ENCODE results near the gene AFAP1.

The AFAP1 gene

GRCh38 chr4:7861440-7861881 is 78.2 kb downstream of the AFAP1 start:
- Histone ChIP-seq H4K20me1 (ENCODE audit: insufficient read depth) (no peaks in the 10 kb centered on the region), H3K4me1 (ENCODE audit: low read depth, poor library complexity, severe bottlenecking) (no peaks in the 10 kb centered on the region), H3K4me3 (IDR thresholded peaks at IDR 0.05; ENCODE audit: insufficient read depth, low read depth, low read length) (no peak overlapping the region), H2AFZ (ENCODE audit: low read depth) (no peak overlapping the region), H3K27me3 (ENCODE audit: insufficient read depth, low read depth) (no peaks in the 10 kb centered on the region), H3K79me2 (ENCODE audit: insufficient read depth, low read depth) (no peaks in the 10 kb centered on the region), H3K4me2 (no peak overlapping the region), H3K9ac (no peak overlapping the region), H3K36me3 (ENCODE audit: insufficient read depth) (no peaks in the 10 kb centered on the region), H3K27ac (no peak overlapping the region)
- TF ChIP-seq, protein P1, sequence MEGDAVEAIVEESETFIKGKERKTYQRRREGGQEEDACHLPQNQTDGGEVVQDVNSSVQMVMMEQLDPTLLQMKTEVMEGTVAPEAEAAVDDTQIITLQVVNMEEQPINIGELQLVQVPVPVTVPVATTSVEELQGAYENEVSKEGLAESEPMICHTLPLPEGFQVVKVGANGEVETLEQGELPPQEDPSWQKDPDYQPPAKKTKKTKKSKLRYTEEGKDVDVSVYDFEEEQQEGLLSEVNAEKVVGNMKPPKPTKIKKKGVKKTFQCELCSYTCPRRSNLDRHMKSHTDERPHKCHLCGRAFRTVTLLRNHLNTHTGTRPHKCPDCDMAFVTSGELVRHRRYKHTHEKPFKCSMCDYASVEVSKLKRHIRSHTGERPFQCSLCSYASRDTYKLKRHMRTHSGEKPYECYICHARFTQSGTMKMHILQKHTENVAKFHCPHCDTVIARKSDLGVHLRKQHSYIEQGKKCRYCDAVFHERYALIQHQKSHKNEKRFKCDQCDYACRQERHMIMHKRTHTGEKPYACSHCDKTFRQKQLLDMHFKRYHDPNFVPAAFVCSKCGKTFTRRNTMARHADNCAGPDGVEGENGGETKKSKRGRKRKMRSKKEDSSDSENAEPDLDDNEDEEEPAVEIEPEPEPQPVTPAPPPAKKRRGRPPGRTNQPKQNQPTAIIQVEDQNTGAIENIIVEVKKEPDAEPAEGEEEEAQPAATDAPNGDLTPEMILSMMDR (conservative IDR thresholded peaks at IDR 0.05; ENCODE audit: low read depth, low read length), result no peak

DNA sequence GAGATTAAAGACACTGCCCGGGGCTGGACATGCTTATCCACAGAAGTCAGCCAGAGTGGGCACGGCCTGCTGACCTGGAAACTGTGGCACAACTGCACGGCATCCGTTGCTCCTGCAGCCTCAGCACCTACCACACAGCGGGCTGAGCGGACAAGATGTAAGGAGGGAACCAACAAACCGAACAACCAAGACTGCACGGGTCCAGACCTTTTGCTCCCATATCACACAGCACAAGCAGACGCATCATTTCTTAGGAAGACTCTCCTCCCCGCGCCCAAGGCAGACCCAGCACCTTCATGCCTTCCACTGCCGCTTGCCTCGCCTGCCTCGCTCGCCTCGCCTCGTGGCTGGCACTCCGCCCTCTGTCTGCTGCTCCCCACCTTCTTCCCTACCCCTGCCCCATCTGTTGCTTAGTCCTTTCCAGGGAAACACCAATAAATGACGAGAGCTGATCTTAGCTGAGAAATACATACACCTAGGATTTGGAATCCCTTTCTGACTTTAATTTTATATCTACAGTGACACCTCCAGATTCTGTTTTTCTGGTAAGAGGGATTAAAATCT is 79.0 kb downstream of the AFAP1 start:
- no peak overlapping the region for H3K4me3 ChIP-seq (IDR thresholded peaks at IDR 0.05; ENCODE audit: insufficient read depth, low read depth, low read length)
- H3K9ac ChIP-seq, result no peak overlapping the region
- no peaks in the 10 kb centered on the region for H3K27me3 ChIP-seq (ENCODE audit: insufficient read depth, low read depth)
- no peaks in the 10 kb centered on the region for H3K36me3 ChIP-seq (ENCODE audit: insufficient read depth)
- H3K4me2 ChIP-seq, result no peak overlapping the region
- no peaks in the 10 kb centered on the region for H3K4me1 ChIP-seq (ENCODE audit: low read depth, poor library complexity, severe bottlenecking)
- H4K20me1 ChIP-seq (ENCODE audit: insufficient read depth), result no peaks in the 10 kb centered on the region
- no peak overlapping the region for H3K27ac ChIP-seq
- TF ChIP-seq, protein P1 (conservative IDR thresholded peaks at IDR 0.05; ENCODE audit: low read depth, low read length), result no peak
- no peaks in the 10 kb centered on the region for H3K79me2 ChIP-seq (ENCODE audit: insufficient read depth, low read depth)
- H2AFZ ChIP-seq (ENCODE audit: low read depth), result no peak overlapping the region

GRCh38 chr4:7859326-7859725 is 80.3 kb downstream of the AFAP1 start:
- no peaks in the 10 kb centered on the region for H3K79me2 ChIP-seq (ENCODE audit: insufficient read depth, low read depth)
- no peaks in the 10 kb centered on the region for H3K36me3 ChIP-seq (ENCODE audit: insufficient read depth)
- TF ChIP-seq, protein P1 (conservative IDR thresholded peaks at IDR 0.05; ENCODE audit: low read depth, low read length), result no peak
- no peaks in the 10 kb centered on the region for H3K27me3 ChIP-seq (ENCODE audit: insufficient read depth, low read depth)
- no peak overlapping the region for H3K4me3 ChIP-seq (IDR thresholded peaks at IDR 0.05; ENCODE audit: insufficient read depth, low read depth, low read length)
- no peak overlapping the region for H2AFZ ChIP-seq (ENCODE audit: low read depth)
- H3K4me2 ChIP-seq, result no peak overlapping the region
- no peaks in the 10 kb centered on the region for H4K20me1 ChIP-seq (ENCODE audit: insufficient read depth)
- no peak overlapping the region for H3K27ac ChIP-seq
- no peak overlapping the region for H3K9ac ChIP-seq
- no peaks in the 10 kb centered on the region for H3K4me1 ChIP-seq (ENCODE audit: low read depth, poor library complexity, severe bottlenecking)

GRCh38 chr4:7858498-7858897 is 81.2 kb downstream of the AFAP1 start:
- TF ChIP-seq, protein P1 (conservative IDR thresholded peaks at IDR 0.05; ENCODE audit: low read depth, low read length), result no peak
- Histone ChIP-seq H3K4me2 (no peak overlapping the region), H3K27ac (no peak overlapping the region)

More at GRCh38 chr4:7858498-7858897, 81.2 kb downstream of the AFAP1 start:
- Histone ChIP-seq H3K79me2 (ENCODE audit: insufficient read depth, low read depth) (no peaks in the 10 kb centered on the region), H3K27me3 (ENCODE audit: insufficient read depth, low read depth) (no peaks in the 10 kb centered on the region), H3K4me3 (IDR thresholded peaks at IDR 0.05; ENCODE audit: insufficient read depth, low read depth, low read length) (no peak overlapping the region), H4K20me1 (ENCODE audit: insufficient read depth) (no peaks in the 10 kb centered on the region), H3K4me1 (ENCODE audit: low read depth, poor library complexity, severe bottlenecking) (no peaks in the 10 kb centered on the region), H2AFZ (ENCODE audit: low read depth) (no peak overlapping the region), H3K36me3 (ENCODE audit: insufficient read depth) (no peaks in the 10 kb centered on the region), H3K9ac (no peak overlapping the region)
